ENCODE measurements around the gene HMGA1. TPM values are rescaled to one million over a fixed set of nuclear protein-coding genes. Genes with fewer than 3 reads are reported as not detected.
A peak's percentile ranks its signal among the peaks of the same experiment; 100 is the strongest.

HMGA1 gene
- total and polyA plus RNA-seq, 2 of the 13 experiments (the other 11 are each of a cell fraction or from before 2014, with no cell fraction given) = 117 to 145 TPM

DNA sequence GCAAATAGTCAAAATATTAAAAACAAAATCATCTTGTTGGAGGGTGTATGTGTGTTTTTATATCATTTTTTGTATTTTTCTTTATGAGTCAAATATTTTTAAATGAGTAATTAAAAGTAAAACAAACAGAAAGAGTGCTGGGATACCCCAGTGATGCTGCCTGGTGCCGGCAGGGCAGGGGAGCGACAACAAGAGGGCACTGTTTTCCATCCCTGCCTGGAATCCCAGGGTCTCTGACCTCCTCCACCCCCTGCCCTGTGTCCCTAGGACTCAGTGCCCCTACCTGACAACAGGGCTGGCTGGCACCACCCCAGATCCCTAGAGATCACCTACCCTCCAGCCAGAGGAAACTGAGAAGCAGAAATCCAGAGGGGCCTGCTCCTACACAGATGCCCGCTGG, 41.9 kb upstream of the HMGA1 start:
- ATAC-seq = no peak
- no peaks in the 10 kb centered on the region for H3K36me3 ChIP-seq (replicated peaks in 1 of 2; ENCODE audit: control insufficient read depth in 1 of 2, insufficient read depth in 2 of 2, low read length in 2 of 2)

DNA sequence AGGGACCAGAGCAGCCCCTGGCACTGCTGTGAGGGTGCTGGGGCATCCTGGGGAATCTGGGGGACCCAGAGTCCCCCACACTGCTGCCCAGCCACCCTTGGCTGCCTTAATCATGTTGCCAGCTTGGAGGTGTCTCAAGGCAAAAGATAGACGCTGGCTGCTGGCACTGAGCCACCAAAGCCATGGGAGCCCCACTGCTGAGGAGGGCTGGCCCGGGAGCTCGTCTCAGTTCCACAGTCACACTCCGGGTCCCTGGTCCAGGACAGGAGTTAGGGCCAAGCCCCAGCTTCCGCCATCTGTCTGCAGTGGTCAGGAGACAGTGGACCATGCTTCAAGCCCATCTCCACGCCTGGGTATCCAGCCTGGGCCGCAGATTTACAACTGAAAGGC, 41.0 kb upstream of the HMGA1 start:
- ATAC-seq (peak; percentile 9; the same call in 2 of the 3 replicates), DNase-seq (ENCODE audit: low spot score) (no peak), FAIRE-seq (no peak)
- H2AFZ ChIP-seq (ENCODE audit: low read length) = no peak overlapping the region
- H3K9ac ChIP-seq (ENCODE audit: insufficient read depth, low read depth, low read length) = peak overlapping the region; percentile 6; the same call in 1 of the 2 replicates
- in situ Hi-C loops (cut with HindIII; ENCODE audit: extremely low pct_ligation_motif_present, low pct_unique_long_range_greater_than_20kb) = loop anchor here (5.0 kb wide), 1 partner anchor 37 kb away; no protein-coding TSS in a partner anchor
- H3K9me3 ChIP-seq (ENCODE audit: low read length) = no peaks in the 10 kb centered on the region
- H3K4me2 ChIP-seq (ENCODE audit: low read depth, low read length) = peak overlapping the region; percentile 91
- H4K20me1 ChIP-seq (ENCODE audit: insufficient read depth, low read length) = no peaks in the 10 kb centered on the region
- peaks cover 8 to 26% of the 10 kb centered on the region in 2 experiments; a peak in 4 of 5 replicates for H3K27me3 ChIP-seq (ENCODE audit: control insufficient read depth in 1 of 2, insufficient read depth in 2 of 2, low read length in 2 of 2)
- WGBS (ENCODE audit: low lambda C conversion rate) = 33% methylated on average over 4 of the region's 7 CpGs
- peak overlapping the region; percentile 55 to 74 (median 59); a peak in 5 of 6 replicates for H3K4me3 ChIP-seq (replicated peaks in 1 of 3; ENCODE audit: insufficient read depth in 1 of 3, low read depth in 2 of 3, low read length in 3 of 3)
- H3K79me2 ChIP-seq (ENCODE audit: insufficient read depth, low read length) = no peaks in the 10 kb centered on the region
- intact Hi-C loops (cut with micrococcal nuclease; ENCODE audit: unreplicated experiment) = loop anchor here (2.0 kb wide), 1 partner anchor 53 kb away; the partner anchor contains the start of gene SMIM29
- no peak overlapping the region for H3K27ac ChIP-seq (ENCODE audit: extremely low read length, insufficient read depth, low read length)
- H3K36me3 ChIP-seq (replicated peaks in 1 of 2; ENCODE audit: control insufficient read depth in 1 of 2, insufficient read depth in 2 of 2, low read length in 2 of 2) = no peaks in the 10 kb centered on the region
- ChIA-PET CTCF (ENCODE audit: low intra/inter-chr PET ratio, low total read pairs) (interaction anchor here (0.6 to 1.9 kb wide), 4 partner anchors 197 to 1047 kb away, joined by 3 to 7 read pairs (median 6); partner anchors contain the start of gene NUDT3), POLR2A (interaction anchor here (0.8 to 3.1 kb wide), 4 partner anchors 28 to 219 kb away, joined by 4 to 26 read pairs (median 10); partner anchors contain the start of gene SMIM29)
- H3K4me1 ChIP-seq (ENCODE audit: insufficient read depth, low read length) = peaks cover 14% of the 10 kb centered on the region; the same call in 1 of the 2 replicates
- no TSS peak for BruUV-seq (replicated peaks)
- TF ChIP-seq POLR2AphosphoS5 (IDR thresholded peaks at IDR 0.05; ENCODE audit: low read depth, low read length) = no peak

More for the DNA sequence above, 41.9 kb upstream of the HMGA1 start:
- in situ Hi-C loops (cut with HindIII; ENCODE audit: extremely low pct_ligation_motif_present, low pct_unique_long_range_greater_than_20kb) (loop anchor here (5.0 kb wide), 1 partner anchor 38 kb away; no protein-coding TSS in a partner anchor), intact Hi-C loops (cut with micrococcal nuclease; ENCODE audit: unreplicated experiment) (no loop called here)
- H3K4me2 ChIP-seq (ENCODE audit: low read depth, low read length) = no peak overlapping the region
- peaks cover 8 to 26% of the 10 kb centered on the region in 2 experiments; a peak in 4 of 5 replicates for H3K27me3 ChIP-seq (ENCODE audit: control insufficient read depth in 1 of 2, insufficient read depth in 2 of 2, low read length in 2 of 2)
- CTCF ChIA-PET (ENCODE audit: low intra/inter-chr PET ratio, low total read pairs) = no interaction called here
- H3K9ac ChIP-seq (ENCODE audit: insufficient read depth, low read depth, low read length) = no peak overlapping the region
- H3K4me1 ChIP-seq (ENCODE audit: insufficient read depth, low read length) = peaks cover 21% of the 10 kb centered on the region; the same call in 1 of the 2 replicates
- no peak overlapping the region for H2AFZ ChIP-seq (ENCODE audit: low read length)
- H3K4me3 ChIP-seq (replicated peaks in 1 of 3; ENCODE audit: insufficient read depth in 1 of 3, low read depth in 2 of 3, low read length in 3 of 3) = no peak overlapping the region
- 56% methylated on average over 3 of the region's 3 CpGs for WGBS (ENCODE audit: low lambda C conversion rate)
- BruUV-seq (replicated peaks) = no TSS peak
- H3K27ac ChIP-seq (ENCODE audit: extremely low read length, insufficient read depth, low read length) = no peak overlapping the region
- no peaks in the 10 kb centered on the region; the same call in 1 of the 2 replicates for H4K20me1 ChIP-seq (ENCODE audit: insufficient read depth, low read length)
- DNase-seq (ENCODE audit: low spot score) (no peak), FAIRE-seq (no peak)
- no peaks in the 10 kb centered on the region for H3K9me3 ChIP-seq (ENCODE audit: low read length)
- H3K79me2 ChIP-seq (ENCODE audit: insufficient read depth, low read length) = no peaks in the 10 kb centered on the region
- TF ChIP-seq, protein P1, sequence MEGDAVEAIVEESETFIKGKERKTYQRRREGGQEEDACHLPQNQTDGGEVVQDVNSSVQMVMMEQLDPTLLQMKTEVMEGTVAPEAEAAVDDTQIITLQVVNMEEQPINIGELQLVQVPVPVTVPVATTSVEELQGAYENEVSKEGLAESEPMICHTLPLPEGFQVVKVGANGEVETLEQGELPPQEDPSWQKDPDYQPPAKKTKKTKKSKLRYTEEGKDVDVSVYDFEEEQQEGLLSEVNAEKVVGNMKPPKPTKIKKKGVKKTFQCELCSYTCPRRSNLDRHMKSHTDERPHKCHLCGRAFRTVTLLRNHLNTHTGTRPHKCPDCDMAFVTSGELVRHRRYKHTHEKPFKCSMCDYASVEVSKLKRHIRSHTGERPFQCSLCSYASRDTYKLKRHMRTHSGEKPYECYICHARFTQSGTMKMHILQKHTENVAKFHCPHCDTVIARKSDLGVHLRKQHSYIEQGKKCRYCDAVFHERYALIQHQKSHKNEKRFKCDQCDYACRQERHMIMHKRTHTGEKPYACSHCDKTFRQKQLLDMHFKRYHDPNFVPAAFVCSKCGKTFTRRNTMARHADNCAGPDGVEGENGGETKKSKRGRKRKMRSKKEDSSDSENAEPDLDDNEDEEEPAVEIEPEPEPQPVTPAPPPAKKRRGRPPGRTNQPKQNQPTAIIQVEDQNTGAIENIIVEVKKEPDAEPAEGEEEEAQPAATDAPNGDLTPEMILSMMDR (CRISPR knock-in tag; IDR thresholded peaks at IDR 0.05) = peak; percentile 34
- TF ChIP-seq ZNF331 (CRISPR knock-in tag; IDR thresholded peaks at IDR 0.05) = no peak
- TF ChIP-seq GFI1 (CRISPR knock-in tag; IDR thresholded peaks at IDR 0.05; ENCODE audit: borderline replicate concordance) = no peak
- POLR2A ChIA-PET = interaction anchor here (2.5 kb wide), 1 partner anchor 29 kb away, joined by 13 read pairs; no protein-coding TSS in a partner anchor

Data from HepG2 (cell line).